SIG-M5 treated with dmso at 0.1 percent for 504 hours (cell line): ENCODE measurements around the gene KIAA1671.

ENCODE experiments used
- DNase-seq: peaks from one replicate; lab custom pipeline; 2025; ENCODE audit not compliant: unreplicated experiment; lab: John Stamatoyannopoulos, UW

KIAA1671 gene

DNA sequence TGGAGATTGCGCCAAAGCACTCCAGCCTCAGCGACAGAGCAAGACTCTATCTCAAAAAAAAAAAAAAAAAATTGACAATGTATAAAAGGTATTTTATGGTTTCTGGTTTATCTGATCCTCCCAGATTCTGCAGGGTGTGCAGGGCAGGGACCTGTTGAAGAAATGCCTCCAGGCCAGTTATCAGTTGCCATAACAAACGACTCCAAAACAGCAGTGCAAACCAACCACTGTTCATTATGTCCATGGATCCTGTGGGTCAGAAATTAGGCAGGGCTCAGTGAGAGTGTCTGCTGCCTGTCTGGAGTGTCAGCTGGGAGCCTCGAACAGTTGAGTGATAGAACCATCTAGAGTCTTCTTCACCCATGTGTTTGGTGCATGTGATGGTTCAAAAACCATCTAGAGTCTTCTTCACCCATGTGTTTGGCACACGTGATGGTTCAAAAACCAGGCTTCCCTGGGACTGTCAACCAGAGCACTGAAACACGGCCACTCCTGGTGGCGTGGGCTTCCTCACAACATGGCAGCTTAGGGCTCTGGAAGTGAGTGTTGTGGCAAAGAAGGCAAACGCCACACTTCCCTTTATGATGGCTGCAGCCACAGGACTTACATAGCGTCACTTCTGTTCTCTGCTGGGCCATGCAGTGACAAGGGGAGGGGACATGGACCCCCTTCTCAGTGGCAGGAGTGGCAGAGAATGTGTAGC, 132.0 kb downstream of the KIAA1671 start:
- DNase-seq, result no peak

- DNase-seq, result no peak
These were observed 132.6 kb downstream of the KIAA1671 start for GRCh38 chr22:25085156-25085555.

GRCh38 chr22:25085930-25086901, 133.7 kb downstream of the KIAA1671 start:
- DNase-seq, result no peak

GRCh38 chr22:25086902-25087282, 134.4 kb downstream of the KIAA1671 start:
- no peak for DNase-seq

DNA sequence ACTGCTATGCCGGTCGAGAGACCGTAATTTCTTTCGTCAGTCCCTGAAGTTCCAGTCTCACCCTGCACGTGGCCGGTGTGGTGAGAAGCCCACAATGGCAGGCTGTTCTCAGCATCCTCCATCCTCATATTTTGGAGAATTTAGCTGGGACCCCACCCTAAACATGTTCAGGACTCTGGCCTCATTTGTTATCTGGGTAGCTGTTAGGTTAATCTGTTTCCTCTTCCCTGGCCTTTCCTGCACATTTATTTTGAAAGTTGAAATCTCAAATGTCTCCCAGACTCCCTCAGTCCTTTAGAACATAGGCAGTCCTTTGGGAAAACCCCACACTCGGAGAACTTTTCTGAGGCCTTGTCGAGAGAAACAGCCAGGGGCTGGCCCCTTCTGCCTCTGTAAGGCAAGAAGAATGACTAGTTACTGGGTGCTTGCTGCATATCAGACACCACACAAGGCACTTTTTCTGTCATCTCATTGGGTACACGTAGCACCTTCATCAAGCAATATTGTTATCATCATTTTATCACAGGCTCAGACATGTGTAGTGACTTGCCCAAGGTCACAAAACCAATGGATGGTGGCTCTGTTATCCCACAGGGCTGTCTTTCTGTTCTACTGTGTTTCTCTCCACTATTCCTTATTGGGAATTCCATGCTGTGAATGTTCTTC, 137.8 kb downstream of the KIAA1671 start:
- no peak for DNase-seq

GRCh38 chr22:25091458-25091857, 138.9 kb downstream of the KIAA1671 start:
- DNase-seq, result no peak

- DNase-seq, result no peak
These were observed 139.6 kb downstream of the KIAA1671 start for GRCh38 chr22:25092119-25092518.

GRCh38 chr22:25094579-25094978, 142.1 kb downstream of the KIAA1671 start:
- DNase-seq, result no peak

DNA sequence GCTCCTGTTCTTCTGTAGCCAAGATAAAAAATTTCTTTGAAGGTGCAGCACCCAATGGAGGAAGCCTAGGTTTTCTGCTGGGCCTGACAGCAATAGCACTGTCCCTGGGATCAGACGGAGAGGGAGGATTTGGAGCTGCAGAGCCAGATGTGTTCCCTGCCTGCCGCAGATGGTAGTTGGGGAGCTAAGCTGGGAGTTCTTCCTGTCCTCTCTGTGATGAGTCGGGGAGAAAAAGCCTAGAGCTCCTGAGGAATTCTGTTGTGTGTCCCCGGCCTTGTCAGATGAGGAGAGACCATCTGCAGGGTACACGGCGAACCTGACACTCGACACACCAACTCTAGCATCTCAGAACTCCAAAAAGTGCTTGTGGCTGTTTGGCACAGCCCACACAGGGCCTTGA, 143.4 kb downstream of the KIAA1671 start:
- no peak for DNase-seq

- no peak for DNase-seq
These were observed 144.3 kb downstream of the KIAA1671 start for GRCh38 chr22:25096638-25097405.

DNA sequence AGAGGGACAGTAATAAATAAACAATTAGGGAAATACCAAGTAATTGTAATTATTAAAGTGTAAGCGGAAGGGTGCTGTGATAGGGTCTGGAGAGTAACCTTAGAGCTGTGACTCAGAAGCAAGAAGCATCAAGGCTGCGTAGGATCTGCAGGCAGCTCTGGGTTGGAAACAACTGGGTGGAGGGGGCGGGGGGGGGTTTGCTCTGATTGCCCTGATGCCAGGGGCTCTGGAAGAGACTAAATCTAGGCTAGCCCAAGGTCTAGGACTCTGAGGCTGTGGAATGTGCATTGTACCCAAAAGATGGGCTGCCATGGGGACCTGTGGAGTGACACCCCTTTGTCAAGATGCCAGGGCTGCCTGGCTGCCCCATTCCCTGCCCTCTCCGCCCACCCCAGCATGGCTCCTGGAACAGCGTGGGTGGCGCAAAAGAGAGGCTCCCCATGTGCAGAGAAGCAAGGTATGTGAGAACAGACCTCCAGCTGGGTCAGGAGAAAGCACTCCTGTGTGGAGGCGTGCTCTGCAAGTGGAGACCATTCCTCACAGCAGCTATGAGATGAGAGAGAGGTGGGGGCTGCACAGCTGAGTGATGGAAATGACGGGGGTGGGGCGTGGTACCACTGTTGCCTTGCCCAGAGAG, 146.0 kb downstream of the KIAA1671 start:
- DNase-seq, result no peak

DNA sequence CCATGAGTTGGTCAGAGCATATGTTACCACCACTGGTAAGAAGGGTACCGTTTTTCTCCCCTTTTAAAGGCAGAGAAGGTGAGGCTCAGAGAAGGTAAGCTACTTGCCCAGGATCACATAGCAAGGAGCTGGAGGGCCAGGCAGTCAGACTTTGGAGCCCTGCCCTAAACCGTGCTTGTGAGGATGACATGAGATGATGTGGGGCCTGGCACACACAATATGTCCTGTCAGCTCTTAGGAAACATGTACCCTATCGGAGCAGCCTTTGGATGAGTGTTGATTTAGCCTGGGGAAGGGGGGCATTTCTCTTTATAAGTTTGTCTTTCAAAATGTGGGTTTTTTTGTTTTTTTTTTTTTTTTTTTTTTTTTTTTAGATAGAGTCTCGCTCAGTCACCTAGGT, 146.7 kb downstream of the KIAA1671 start:
- DNase-seq, result no peak

DNA sequence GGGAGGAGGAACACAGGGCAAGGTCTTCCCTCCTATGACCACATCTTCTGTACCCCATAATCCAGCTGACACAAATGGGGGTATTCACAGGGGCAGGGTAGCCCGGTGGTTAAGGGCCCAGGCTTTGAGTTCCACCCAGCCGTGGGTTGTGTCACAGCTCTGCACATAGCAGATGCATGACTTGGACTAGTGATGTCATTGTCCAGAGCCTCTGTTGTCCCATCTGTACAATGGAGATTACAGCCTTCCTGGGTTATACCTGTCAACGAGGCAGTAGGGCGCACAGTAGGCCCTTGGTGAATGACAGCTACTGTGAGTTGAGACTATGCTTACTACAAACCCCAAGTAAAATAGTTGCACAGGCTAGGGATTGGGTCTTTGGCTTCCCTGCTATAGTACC, 147.9 kb downstream of the KIAA1671 start:
- DNase-seq, result no peak

GRCh38 chr22:25100948-25101347, 148.4 kb downstream of the KIAA1671 start:
- no peak for DNase-seq

- no peak for DNase-seq
These were observed 149.0 kb downstream of the KIAA1671 start for GRCh38 chr22:25101501-25101900.

DNA sequence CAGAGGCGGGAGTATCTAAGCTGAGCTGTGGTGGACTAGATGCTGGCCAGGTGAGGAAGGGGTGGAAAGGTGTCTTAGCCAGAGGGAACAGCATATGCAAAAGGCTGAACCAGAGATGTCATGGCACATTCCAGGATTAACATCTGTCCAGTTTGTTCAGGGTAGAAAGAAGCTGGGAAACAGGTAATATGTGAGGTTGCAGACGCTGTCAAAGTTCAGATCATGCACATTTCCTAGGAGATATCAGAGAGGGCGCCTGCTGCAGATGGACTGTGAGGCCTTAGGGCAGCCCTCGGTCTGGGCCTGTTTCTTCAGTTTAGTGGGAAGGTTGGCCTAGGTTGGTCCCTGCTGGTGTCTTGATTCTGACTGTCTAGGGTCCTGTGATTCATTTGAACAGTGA, 149.5 kb downstream of the KIAA1671 start:
- no peak for DNase-seq

- DNase-seq, result no peak
These were observed 150.2 kb downstream of the KIAA1671 start for GRCh38 chr22:25102722-25103121.

DNA sequence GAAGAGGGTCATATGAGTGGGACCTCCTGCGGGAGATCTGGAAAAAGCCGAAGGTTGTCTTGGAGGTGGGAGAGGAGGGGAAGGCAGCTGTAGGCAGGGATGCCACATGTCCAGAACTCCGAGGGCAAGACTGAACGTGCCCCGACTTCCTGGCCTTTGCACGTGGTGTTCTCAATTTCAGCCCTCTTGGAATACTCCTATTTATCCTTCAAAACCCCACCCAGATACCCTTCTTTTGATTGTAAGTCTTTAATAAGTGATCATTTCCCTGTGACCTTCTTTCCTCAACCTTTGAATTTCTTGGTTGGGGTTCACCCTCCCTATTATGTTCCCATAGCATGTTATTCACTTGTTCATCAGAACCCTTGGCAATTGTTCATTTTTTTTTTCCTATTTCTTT, 151.9 kb downstream of the KIAA1671 start:
- no peak for DNase-seq

GRCh38 chr22:25105817-25106650, 153.5 kb downstream of the KIAA1671 start:
- DNase-seq, result no peak
